AG09309 (cell line): ENCODE results near the gene S100A3.

Experiments
- DNase-seq: peaks from one replicate; pipeline ENCODE4 v3.0.0-alpha.2; 2010; ENCODE audit warnings: low read depth
- H3K4me3 ChIP-seq: 2 replicates; pipeline ENCODE4 v1.5.1; 2011; ENCODE audit warnings: mild to moderate bottlenecking, low read depth, low read length, moderate library complexity; ENCODE audit not compliant: control insufficient read depth
- CTCF ChIP-seq: IDR thresholded peaks from 2 replicates; pipeline ENCODE4 v1.5.1; 2011; ENCODE audit warnings: mild to moderate bottlenecking, low read depth, low read length, inconsistent platforms; ENCODE audit not compliant: insufficient read depth, control insufficient read depth; ENCODE audit errors: missing control alignments

S100A3 gene

DNA sequence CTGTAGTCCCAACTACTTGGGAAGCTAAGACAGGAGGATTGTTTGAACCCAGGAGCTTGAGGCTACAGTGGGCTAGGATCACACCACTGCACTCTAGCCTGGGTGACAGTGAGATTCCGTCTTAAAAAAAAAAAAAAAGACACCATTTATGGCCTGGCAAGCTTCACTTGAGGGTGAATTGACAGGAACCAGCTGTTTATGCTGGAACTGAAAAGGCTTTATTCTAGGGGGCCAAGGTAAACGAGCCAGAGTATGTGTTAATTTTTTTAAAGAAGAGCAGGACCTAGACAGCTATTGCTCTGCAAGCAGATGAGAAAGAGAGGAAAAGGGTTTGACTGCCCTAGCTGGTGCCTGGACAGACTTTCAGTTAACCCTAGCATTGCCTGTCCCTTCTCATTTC is 50.3 kb downstream of the S100A3 start:
- TF ChIP-seq CTCF, result no peak
- no peak overlapping the region for H3K4me3 ChIP-seq
- no peak for DNase-seq
